Spleen (tissue), 7 donors: ENCODE results near the gene RHOB.

Source experiments
- CTCF ChIP-seq, 11 experiments: fragments of 200-600 bp in 7 of 11; fragments of 450-650 bp in 4 of 11; sonication (generic) in 4 of 11; IDR thresholded peaks in 8 of 11; conservative IDR thresholded peaks in 3 of 11; 1 replicate in 7 of 11; 2 replicates in 4 of 11; pipeline versions ENCODE4 v1.4.0 to v1.8.0; 2016 to 2021; ENCODE audit warnings: antibody characterized with exemption in 11 of 11, inconsistent platforms in 4 of 11, mild to moderate bottlenecking in 1 of 11
- POLR2A ChIP-seq, 3 donors: fragments of 450-650 bp; IDR thresholded peaks; one replicate each; pipeline ENCODE4 v1.5.1; 2017; ENCODE audit warnings: antibody characterized with exemption in 3 of 3, mild to moderate bottlenecking in 1 of 3
- donor health status: DM: no; HTN: no; CAD: no; lungs with moderate emphysema.
- donor health status: DM: no; HTN: no; CAD: no.
- donor health status: DM: no; HTN: no; CAD: no.

DNA sequence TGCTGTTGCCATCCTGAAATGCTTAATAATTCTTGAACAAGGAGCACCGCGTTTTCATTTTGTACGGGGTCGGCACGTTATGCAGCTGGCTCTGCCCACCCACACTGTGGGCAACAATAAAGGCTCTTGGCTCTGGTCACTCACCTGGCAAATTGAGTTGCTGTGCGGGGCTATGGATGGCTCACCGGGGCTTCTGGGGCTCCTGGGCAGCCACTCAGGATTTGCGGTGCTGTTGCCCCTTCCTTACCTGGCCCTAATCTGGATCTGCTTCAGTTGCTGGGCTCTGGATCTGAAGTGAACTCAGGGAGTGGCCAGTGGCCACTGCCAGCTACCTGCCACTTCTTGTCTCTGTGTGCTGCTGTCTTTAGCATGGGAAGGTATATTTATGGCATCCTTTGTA, 22.7 kb downstream of the RHOB start:
- TF ChIP-seq CTCF (IDR thresholded peaks at IDR 0.05 in 8 of 11, conservative IDR thresholded peaks at IDR 0.05 in 3 of 11), result no peak
- no peak for TF ChIP-seq POLR2A (IDR thresholded peaks at IDR 0.05)
